GM18867 (cell line): Measurements from ENCODE around the gene SPTB.

ENCODE experiments used
- ATAC-seq: cut with Tn5 transposase; IDR thresholded peaks from one replicate; pipeline ENCODE4 v1.9.1; 2021; ENCODE audit warnings: mild to moderate bottlenecking, moderate library complexity; ENCODE audit not compliant: unreplicated experiment

Gene SPTB

DNA sequence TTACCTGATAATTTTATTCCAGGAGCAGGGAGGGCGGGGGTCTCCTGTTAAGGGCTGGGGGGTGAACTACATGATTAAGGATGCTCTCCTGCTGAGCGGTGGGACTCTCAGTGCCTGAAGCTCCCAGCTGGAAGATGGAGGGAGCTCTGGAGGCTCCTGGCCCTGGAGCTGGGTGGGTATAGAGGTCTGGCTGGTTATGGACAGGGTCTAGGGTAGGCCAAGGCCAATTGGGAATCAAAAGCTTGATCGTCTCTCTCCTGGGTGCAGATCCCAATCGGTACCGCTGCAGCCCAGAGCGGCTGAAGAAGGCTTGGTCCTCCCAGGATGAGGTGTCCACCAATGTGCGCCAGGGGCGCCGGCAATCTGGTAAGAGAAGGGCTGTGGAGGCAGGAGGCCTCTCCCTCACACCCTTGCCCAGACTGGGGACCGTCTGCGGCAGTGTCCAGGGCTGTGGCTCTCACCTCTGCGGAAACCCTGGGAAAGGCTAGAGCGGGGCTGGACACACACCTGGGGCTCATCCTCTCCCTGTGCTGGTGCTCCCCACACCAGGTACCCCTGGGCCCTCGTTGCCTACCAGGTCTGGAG, 147.1 kb downstream of the SPTB start:
- ATAC-seq, result no peak

DNA sequence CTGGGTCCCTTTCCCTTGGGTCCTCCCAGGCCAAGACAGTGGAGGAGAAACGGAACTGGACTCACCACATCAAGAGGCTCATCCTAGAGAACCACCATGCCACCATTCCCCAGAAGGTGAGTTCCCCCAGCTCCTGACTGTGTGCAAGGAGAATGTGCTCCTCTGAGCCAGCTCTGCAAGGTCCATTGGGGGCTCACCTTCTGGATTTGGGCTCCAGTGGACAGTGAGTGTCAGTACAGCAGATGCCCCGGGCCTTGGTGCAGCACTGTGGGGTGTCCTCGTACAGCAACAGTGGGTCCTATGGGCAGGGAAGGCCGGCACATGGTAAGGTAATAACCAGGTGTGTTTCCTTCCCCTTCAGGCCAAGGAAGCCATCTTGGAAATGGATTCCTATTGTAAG, 147.6 kb downstream of the SPTB start:
- ATAC-seq, result no peak

GRCh38 chr14:64731141-64731581, 148.5 kb downstream of the SPTB start:
- no peak for ATAC-seq

GRCh38 chr14:64730681-64731080, 149.0 kb downstream of the SPTB start:
- ATAC-seq, result no peak

GRCh38 chr14:64730061-64730440, 149.7 kb downstream of the SPTB start:
- no peak for ATAC-seq

- ATAC-seq, result no peak
Observed at GRCh38 chr14:64729386-64730060, 150.2 kb downstream of the SPTB start.

DNA sequence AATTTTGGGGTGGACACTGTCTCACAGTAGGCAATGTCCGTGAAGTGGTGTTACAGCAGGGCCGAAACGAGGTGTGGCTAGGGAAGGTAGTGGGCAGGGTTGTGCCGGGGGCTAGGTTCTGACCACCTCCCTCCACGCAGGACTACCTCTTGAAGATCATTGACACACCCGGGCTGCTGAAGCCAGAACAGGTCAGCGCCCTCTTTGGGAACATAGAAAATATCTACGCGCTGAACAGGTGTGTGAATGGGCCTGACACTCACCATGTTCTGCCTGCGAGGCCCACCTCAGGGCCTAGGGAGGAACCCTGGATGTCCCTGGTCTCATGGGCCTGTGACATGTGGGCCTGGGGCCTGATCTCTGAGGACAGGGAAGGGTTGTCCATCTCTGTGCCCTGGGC, 150.9 kb downstream of the SPTB start:
- no peak for ATAC-seq

DNA sequence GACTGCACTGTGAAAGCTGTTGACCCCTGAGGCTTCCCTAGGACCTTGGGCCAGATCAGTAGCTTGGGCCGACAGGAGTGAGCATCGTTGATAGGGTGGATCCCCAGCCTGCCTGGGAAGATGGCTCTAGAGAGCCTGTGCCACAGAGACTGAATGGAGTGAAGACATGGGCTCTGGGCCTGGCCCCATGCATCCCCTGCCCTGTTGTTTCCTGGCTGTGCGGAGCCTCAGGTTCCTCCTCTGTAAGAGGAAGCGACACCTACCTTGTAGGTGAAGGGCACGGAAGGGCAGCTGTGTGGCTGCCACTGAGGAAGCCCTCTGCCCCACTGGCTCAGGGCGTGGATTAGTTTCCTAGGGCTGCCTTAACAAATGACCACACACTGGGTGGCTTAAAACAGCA, 151.6 kb downstream of the SPTB start:
- no peak for ATAC-seq

DNA sequence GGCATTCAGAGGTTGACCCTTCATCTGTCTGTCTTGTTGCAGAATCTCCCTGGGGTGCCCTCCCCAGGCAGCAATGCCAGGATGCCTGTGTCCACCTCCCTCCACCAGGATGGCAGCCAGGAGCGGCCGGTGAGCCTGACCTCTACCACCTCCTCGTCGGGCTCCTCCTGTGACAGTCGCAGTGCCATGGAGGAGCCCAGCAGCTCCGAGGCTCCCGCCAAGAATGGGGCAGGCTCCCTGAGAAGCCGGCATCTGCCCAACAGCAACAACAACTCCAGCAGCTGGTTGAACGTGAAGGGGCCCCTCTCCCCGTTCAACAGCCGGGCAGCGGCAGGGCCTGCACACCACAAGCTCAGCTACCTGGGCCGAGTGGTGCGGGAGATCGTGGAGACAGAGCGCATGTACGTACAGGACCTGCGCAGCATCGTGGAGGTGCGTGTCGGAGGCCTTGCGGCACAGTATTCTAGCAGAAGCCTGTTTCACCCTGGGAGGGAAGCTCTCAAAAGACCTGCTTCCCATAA, 152.1 kb downstream of the SPTB start:
- no peak for ATAC-seq

DNA sequence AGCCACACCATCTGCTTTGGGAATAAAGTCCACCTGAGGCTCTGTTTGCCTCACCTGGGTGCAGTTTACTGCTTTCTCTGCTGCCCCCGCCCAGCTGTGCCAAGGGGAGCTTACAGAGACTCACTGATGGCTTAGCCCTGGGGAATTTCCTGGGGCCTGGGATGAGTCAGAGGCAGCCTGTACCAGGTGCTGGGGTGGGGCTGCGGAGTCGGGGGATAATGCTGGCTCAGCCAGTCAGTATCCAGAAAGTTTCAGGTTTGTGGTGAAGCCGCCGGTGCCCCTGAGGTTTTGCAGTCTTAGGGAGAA, 153.2 kb downstream of the SPTB start:
- ATAC-seq, result no peak

DNA sequence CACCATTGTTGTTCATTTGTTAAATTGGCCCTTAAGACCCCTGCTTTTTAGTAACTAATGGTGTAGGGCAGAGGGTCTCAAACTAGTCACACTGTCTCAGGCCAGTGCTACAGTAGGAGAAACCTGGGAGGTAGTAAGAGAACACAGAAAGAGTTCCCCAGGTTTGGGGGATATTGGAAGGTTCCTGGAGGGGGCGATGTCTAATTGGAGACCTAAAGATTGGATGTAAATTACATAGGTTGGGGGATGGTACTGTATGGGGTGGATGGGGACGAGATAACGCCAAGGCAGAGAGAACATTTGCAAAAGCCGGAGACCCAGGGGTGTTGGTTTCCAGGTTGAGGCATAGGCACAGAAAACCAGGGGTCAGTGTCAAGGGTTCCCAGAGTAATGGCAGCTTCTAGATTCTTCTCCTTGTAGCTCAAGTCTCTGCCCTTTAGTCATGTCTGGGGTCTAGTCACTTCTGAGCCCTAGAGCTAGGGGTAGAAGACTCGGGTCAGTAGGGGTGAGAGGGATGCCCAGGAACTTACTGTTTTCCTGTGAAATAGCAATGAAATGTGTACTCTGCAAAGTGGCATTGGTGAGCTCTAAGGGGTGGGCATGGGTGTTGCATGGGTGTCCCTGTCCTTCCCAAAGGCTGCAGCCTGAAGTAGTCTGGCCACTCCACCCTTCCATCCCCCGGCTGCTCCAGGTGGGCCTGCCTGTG, 153.7 kb downstream of the SPTB start:
- no peak for ATAC-seq

DNA sequence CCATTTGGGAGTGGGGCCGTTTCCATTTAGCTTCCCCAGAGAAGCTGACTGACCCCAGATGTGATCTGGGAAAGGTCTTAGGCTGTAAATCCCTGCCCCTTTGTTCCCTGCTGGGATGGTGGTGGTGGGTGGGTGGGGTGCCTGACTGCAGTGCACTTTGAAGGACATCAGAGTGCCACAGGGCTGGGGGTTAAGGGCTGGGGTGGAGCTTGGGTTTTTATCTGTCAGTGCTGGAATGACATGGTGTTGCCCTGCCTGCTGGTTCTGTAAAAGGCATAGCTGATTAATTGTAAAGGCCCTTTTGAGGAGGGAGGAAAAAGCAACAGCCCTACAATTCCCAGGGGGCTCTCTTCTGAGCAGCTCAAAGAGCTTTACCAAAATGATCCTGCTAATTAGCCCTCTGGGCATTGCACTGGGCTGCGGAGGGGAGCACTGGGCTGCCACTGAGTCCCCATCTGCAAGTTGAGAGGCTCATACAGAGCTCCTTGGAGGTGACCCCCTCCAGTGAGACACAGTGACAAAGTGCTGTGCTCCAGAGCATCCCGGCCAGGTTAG, 154.4 kb downstream of the SPTB start:
- no peak for ATAC-seq

DNA sequence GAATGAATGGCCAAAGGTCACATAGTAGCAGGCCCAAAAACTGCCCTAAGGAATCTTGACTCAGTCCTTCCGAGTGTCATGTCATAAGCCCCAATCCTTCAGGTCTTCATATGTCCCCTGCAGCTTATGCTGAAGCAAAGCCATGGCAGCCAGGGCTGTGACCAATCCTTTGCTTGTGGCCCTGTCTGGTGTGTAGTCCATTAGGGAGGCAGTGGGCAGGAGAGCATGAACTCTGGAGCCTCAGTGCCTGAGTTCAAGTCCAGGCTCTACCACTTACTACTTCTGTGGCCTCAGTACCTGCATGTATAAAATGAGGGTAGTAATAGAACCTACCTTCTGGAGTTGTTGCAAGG, 155.2 kb downstream of the SPTB start:
- ATAC-seq, result no peak

- no peak for ATAC-seq
Observed at GRCh38 chr14:64723691-64724577, 155.8 kb downstream of the SPTB start.

DNA sequence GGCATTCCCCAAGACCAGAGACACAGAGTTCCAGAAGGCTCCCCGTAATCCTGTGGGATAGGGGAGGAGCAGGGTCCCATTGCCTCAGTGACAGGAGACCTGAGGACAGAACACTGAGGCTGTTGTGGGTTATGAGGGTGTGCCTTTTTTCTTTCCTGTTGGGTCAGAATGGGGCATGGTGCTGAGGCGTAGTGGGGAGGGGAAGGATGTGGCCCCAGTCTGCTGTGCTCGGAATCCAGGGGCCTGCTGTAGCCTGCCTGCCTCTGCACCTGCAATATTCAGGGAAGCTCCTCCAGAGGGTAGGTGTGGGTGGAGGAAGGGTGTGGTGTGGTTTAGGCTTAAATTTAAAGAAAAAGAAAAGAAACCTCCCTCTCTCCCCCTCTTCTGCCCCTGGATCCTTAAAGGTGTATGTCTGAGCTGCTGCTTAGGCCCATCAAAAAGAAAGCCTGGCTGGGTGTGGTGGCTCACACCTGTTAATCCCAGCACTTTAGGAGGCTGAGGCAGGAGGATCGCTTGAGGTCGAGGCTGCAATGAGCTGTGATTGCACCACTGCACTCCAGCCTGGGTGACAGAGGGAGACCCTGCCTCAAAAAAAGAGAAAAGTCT, 156.8 kb downstream of the SPTB start:
- no peak for ATAC-seq

- no peak for ATAC-seq
Observed at GRCh38 chr14:64721899-64722298, 157.8 kb downstream of the SPTB start.

GRCh38 chr14:64721391-64721791, 158.3 kb downstream of the SPTB start:
- ATAC-seq, result no peak

DNA sequence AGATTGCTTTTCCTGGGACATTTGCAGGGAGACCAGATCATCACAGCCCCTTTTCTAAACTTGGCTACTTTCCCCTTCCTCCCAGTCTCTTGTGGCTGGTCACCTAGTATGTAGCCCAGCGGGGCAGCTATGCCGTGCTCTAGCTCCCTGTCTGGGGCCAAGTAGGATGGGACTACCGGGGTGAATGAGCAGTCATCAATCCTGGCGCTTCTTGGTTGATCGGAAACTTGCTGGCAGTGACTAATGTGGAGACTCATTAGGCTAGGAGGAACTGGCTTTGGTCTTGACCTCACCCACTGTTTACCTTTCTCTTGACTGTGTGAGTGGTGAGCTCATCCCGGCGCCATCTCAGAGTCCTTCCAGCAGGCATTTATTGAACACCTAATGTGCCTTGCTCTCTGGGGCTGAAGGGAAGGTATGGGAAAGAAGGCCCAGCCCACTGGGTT, 159.6 kb downstream of the SPTB start:
- ATAC-seq, result no peak

- no peak for ATAC-seq
Observed at GRCh38 chr14:64719601-64720000, 160.1 kb downstream of the SPTB start.

GRCh38 chr14:64718762-64719161, 160.9 kb downstream of the SPTB start:
- no peak for ATAC-seq

DNA sequence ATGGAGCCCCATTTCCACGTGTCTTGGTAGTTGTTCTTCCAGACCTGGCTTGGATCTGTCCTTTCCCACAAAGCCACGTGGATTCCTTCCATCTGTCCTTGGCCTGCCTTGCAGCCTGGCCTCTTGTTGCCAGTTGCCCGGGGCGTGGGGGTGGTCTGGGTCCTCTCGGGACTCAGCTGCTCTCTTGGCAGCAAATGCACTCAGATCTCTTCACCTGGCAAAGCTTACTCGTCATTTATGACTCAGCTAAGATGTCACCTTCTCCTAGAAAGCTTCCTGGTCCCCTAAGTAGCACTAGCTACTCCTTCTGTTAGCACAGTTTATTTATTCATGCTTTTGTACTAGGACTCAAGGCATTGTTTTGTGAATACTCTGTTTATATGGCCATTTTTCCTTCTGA, 161.8 kb downstream of the SPTB start:
- no peak for ATAC-seq
